ENCODE measurements around the gene NUP188. TPM values are rescaled to one million over a fixed set of nuclear protein-coding genes. Genes with fewer than 3 reads are reported as not detected.

NUP188 gene
- total RNA-seq, 2 donors from 2014 or later, result 75.7 to 106 TPM

DNA sequence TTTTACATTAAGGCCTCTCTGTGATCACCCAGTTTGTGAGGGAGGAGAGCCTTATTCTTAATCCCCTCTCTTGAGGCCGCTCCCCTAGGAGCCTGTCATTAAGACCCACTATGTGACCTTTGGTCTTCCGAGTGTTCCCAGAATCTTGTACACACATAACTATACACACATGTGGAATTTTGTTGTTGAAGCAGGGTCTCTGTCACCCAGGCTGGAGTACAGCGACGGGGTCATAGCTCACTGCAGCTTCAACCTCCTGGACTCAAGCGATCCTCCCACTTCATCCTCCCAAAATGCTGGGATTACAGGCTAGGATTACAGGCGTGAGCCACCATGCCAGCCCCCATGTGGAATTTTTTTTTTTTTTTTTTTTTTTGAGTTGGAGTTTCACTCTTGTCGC lies 41.5 kb upstream of the NUP188 start:
- no peak for TF ChIP-seq CTCF (IDR thresholded peaks at IDR 0.05)
- Histone ChIP-seq H3K9me3 (no peaks in the 10 kb centered on the region), H3K4me1 (ENCODE audit: control insufficient read depth in 1 of 2, low read depth in 2 of 2) (peaks cover 41 to 67% of the 10 kb centered on the region in 2 donors), H3K36me3 (peaks cover 39% of the 10 kb centered on the region), H3K4me3 (no peak overlapping the region), H3K27ac (peak overlapping the region; percentile 63 to 87), H3K27me3 (replicated peaks; ENCODE audit: insufficient read depth) (no peaks in the 10 kb centered on the region)
- DNase-seq (ENCODE audit: low spot score) (no peak), ATAC-seq (ENCODE audit: insufficient number of reproducible peaks, low FRiP score, low read depth) (no peak)

- H3K4me3 ChIP-seq, result no peak overlapping the region
- H3K27ac ChIP-seq, result peak overlapping the region in 1 of 2 donors; percentile 38
- H3K9me3 ChIP-seq, result no peaks in the 10 kb centered on the region
- no peak for TF ChIP-seq CTCF (IDR thresholded peaks at IDR 0.05)
- H3K27me3 ChIP-seq (replicated peaks; ENCODE audit: insufficient read depth), result no peaks in the 10 kb centered on the region
- DNase-seq (ENCODE audit: low spot score) (no peak), ATAC-seq (ENCODE audit: insufficient number of reproducible peaks, low FRiP score, low read depth) (no peak)
- peaks cover 43 to 67% of the 10 kb centered on the region in 2 donors for H3K4me1 ChIP-seq (ENCODE audit: control insufficient read depth in 1 of 2, low read depth in 2 of 2)
- peaks cover 40% of the 10 kb centered on the region for H3K36me3 ChIP-seq
Measured at GRCh38 chr9:128906741-128907140, 40.8 kb upstream of the NUP188 start.

GRCh38 chr9:128908372-128908771 lies 39.1 kb upstream of the NUP188 start:
- H3K27ac ChIP-seq, result no peak overlapping the region
- peaks cover 43 to 67% of the 10 kb centered on the region in 2 donors for H3K4me1 ChIP-seq (ENCODE audit: control insufficient read depth in 1 of 2, low read depth in 2 of 2)

GRCh38 chr9:128909859-128910258 lies 37.6 kb upstream of the NUP188 start:
- peaks cover 54 to 67% of the 10 kb centered on the region in 2 donors for H3K4me1 ChIP-seq (ENCODE audit: control insufficient read depth in 1 of 2, low read depth in 2 of 2)
- DNase-seq (ENCODE audit: low spot score), result no peak
- no peak for TF ChIP-seq CTCF (IDR thresholded peaks at IDR 0.05)
- H3K9me3 ChIP-seq, result no peaks in the 10 kb centered on the region
- H3K4me3 ChIP-seq, result no peak overlapping the region
- ATAC-seq (ENCODE audit: insufficient number of reproducible peaks, low FRiP score, low read depth), result no peak
- peaks cover 51% of the 10 kb centered on the region for H3K36me3 ChIP-seq
- H3K27me3 ChIP-seq (replicated peaks; ENCODE audit: insufficient read depth), result no peaks in the 10 kb centered on the region
- H3K27ac ChIP-seq, result peak overlapping the region; percentile 96

More at GRCh38 chr9:128908372-128908771, 39.1 kb upstream of the NUP188 start:
- Histone ChIP-seq H3K27me3 (replicated peaks; ENCODE audit: insufficient read depth) (no peaks in the 10 kb centered on the region), H3K4me3 (no peak overlapping the region), H3K9me3 (no peaks in the 10 kb centered on the region), H3K36me3 (peaks cover 40% of the 10 kb centered on the region)
- no peak for ATAC-seq (ENCODE audit: insufficient number of reproducible peaks, low FRiP score, low read depth)
- TF ChIP-seq CTCF (IDR thresholded peaks at IDR 0.05), result no peak
- no peak for DNase-seq (ENCODE audit: low spot score)

- Histone ChIP-seq H3K4me1 (ENCODE audit: control insufficient read depth in 1 of 2, low read depth in 2 of 2) (peaks cover 65 to 70% of the 10 kb centered on the region in 2 donors), H3K9me3 (no peaks in the 10 kb centered on the region), H3K27me3 (replicated peaks; ENCODE audit: insufficient read depth) (no peaks in the 10 kb centered on the region), H3K27ac (peak overlapping the region; percentile 96), H3K36me3 (peaks cover 55% of the 10 kb centered on the region), H3K4me3 (peak overlapping the region; percentile 40)
- no peak for TF ChIP-seq CTCF (IDR thresholded peaks at IDR 0.05)
- DNase-seq (ENCODE audit: low spot score) (no peak), ATAC-seq (ENCODE audit: insufficient number of reproducible peaks, low FRiP score, low read depth) (no peak)
Measured at GRCh38 chr9:128910906-128911305, 36.6 kb upstream of the NUP188 start.

Data from thoracic aorta (tissue), 2 donors.